Measurements from ENCODE around the gene NR2C2AP. TPM values are rescaled to one million over a fixed set of nuclear protein-coding genes. Genes with fewer than 3 reads are reported as not detected.
A peak's percentile ranks its signal among the peaks of the same experiment; 100 is the strongest.

Gene NR2C2AP
- total RNA-seq, 1 donor: 6.2 TPM

GRCh38 chr19:19215792-19216191 is 12.6 kb upstream of the NR2C2AP start:
- Histone ChIP-seq H3K36me3 (ENCODE audit: insufficient read depth, low read length) (no peaks in the 10 kb centered on the region), H3K4me1 (ENCODE audit: insufficient read depth, low read length) (no peaks in the 10 kb centered on the region), H3K4me2 (ENCODE audit: insufficient read depth, low read length) (no peak overlapping the region), H2AFZ (ENCODE audit: low read length) (no peak overlapping the region), H3K79me2 (ENCODE audit: insufficient read depth, low read length) (no peaks in the 10 kb centered on the region), H3K4me3 (ENCODE audit: insufficient read depth, low read length) (no peak overlapping the region), H3K27ac (ENCODE audit: low read depth, low read length) (no peak overlapping the region), H4K20me1 (ENCODE audit: insufficient read depth, low read length) (peaks cover 7% of the 10 kb centered on the region), H3K27me3 (ENCODE audit: insufficient read depth, low read length) (peaks cover 24% of the 10 kb centered on the region), H3K9me3 (ENCODE audit: low read depth, low read length) (no peaks in the 10 kb centered on the region)
- DNase-seq (ENCODE audit: insufficient read length, low spot score, missing footprints): peak; percentile 10
- no peak for TF ChIP-seq CTCF (IDR thresholded peaks at IDR 0.05; ENCODE audit: extremely low read depth, low read depth, low read length)

GRCh38 chr19:19214892-19215291 is 11.7 kb upstream of the NR2C2AP start:
- peaks cover 7% of the 10 kb centered on the region for H4K20me1 ChIP-seq (ENCODE audit: insufficient read depth, low read length)
- no peak for TF ChIP-seq CTCF (IDR thresholded peaks at IDR 0.05; ENCODE audit: extremely low read depth, low read depth, low read length)
- H3K27me3 ChIP-seq (ENCODE audit: insufficient read depth, low read length): peaks cover 24% of the 10 kb centered on the region
- H3K79me2 ChIP-seq (ENCODE audit: insufficient read depth, low read length): no peaks in the 10 kb centered on the region
- peak; percentile 88 for DNase-seq (ENCODE audit: insufficient read length, low spot score, missing footprints)
- no peaks in the 10 kb centered on the region for H3K36me3 ChIP-seq (ENCODE audit: insufficient read depth, low read length)
- no peak overlapping the region for H3K4me3 ChIP-seq (ENCODE audit: insufficient read depth, low read length)
- H3K27ac ChIP-seq (ENCODE audit: low read depth, low read length): no peak overlapping the region
- H3K4me2 ChIP-seq (ENCODE audit: insufficient read depth, low read length): no peak overlapping the region
- H3K9me3 ChIP-seq (ENCODE audit: low read depth, low read length): no peaks in the 10 kb centered on the region
- no peaks in the 10 kb centered on the region for H3K4me1 ChIP-seq (ENCODE audit: insufficient read depth, low read length)
- H2AFZ ChIP-seq (ENCODE audit: low read length): no peak overlapping the region

GRCh38 chr19:19214159-19214490 is 10.9 kb upstream of the NR2C2AP start:
- no peak overlapping the region for H3K4me3 ChIP-seq (ENCODE audit: insufficient read depth, low read length)
- H4K20me1 ChIP-seq (ENCODE audit: insufficient read depth, low read length): peaks cover 7% of the 10 kb centered on the region
- no peaks in the 10 kb centered on the region for H3K79me2 ChIP-seq (ENCODE audit: insufficient read depth, low read length)
- DNase-seq (ENCODE audit: insufficient read length, low spot score, missing footprints): peak; percentile 49
- no peaks in the 10 kb centered on the region for H3K9me3 ChIP-seq (ENCODE audit: low read depth, low read length)
- no peak for TF ChIP-seq CTCF (IDR thresholded peaks at IDR 0.05; ENCODE audit: extremely low read depth, low read depth, low read length)
- H3K4me2 ChIP-seq (ENCODE audit: insufficient read depth, low read length): no peak overlapping the region
- H3K27me3 ChIP-seq (ENCODE audit: insufficient read depth, low read length): peaks cover 24% of the 10 kb centered on the region
- H3K4me1 ChIP-seq (ENCODE audit: insufficient read depth, low read length): no peaks in the 10 kb centered on the region
- H3K27ac ChIP-seq (ENCODE audit: low read depth, low read length): no peak overlapping the region
- no peaks in the 10 kb centered on the region for H3K36me3 ChIP-seq (ENCODE audit: insufficient read depth, low read length)
- no peak overlapping the region for H2AFZ ChIP-seq (ENCODE audit: low read length)

GRCh38 chr19:19213426-19214158 is 10.4 kb upstream of the NR2C2AP start:
- H3K36me3 ChIP-seq (ENCODE audit: insufficient read depth, low read length): no peaks in the 10 kb centered on the region
- no peaks in the 10 kb centered on the region for H3K9me3 ChIP-seq (ENCODE audit: low read depth, low read length)
- no peak for TF ChIP-seq CTCF (IDR thresholded peaks at IDR 0.05; ENCODE audit: extremely low read depth, low read depth, low read length)
- no peak overlapping the region for H2AFZ ChIP-seq (ENCODE audit: low read length)
- H3K4me1 ChIP-seq (ENCODE audit: insufficient read depth, low read length): no peaks in the 10 kb centered on the region
- H3K27ac ChIP-seq (ENCODE audit: low read depth, low read length): no peak overlapping the region
- peak; percentile 48 for DNase-seq (ENCODE audit: insufficient read length, low spot score, missing footprints)
- H4K20me1 ChIP-seq (ENCODE audit: insufficient read depth, low read length): peaks cover 7% of the 10 kb centered on the region
- peaks cover 24% of the 10 kb centered on the region for H3K27me3 ChIP-seq (ENCODE audit: insufficient read depth, low read length)
- no peaks in the 10 kb centered on the region for H3K79me2 ChIP-seq (ENCODE audit: insufficient read depth, low read length)
- H3K4me2 ChIP-seq (ENCODE audit: insufficient read depth, low read length): no peak overlapping the region
- no peak overlapping the region for H3K4me3 ChIP-seq (ENCODE audit: insufficient read depth, low read length)

Measured in osteoblast (primary cell).